ENCODE results near the gene LRATD1.

The LRATD1 gene

GRCh38 chr2:14632133-14632936 lies at the start of gene LRATD1:
TSS of gene LRATD1 (plus strand) at chr2:14632717. CDS start at chr2:14633980, 1,263 bp downstream.
- no peaks in the 10 kb centered on the region for H3K9me3 ChIP-seq (ENCODE audit: low read length)
- H3K9me2 ChIP-seq (ENCODE audit: low read depth, low read length), result no peaks in the 10 kb centered on the region
- no peaks in the 10 kb centered on the region for H4K20me1 ChIP-seq (ENCODE audit: insufficient read depth, low read length)
- H3K27ac ChIP-seq (ENCODE audit: low read depth, low read length, poor library complexity, severe bottlenecking), result no peak within 1 kb of the TSS
- H3K4me2 ChIP-seq (ENCODE audit: low read length), result no peak within 1 kb of the TSS
- H3K4me3 ChIP-seq (ENCODE audit: low read depth, low read length, poor library complexity, severe bottlenecking), result no peak within 1 kb of the TSS
- H3K79me2 ChIP-seq (ENCODE audit: insufficient read depth, low read length), result no peaks in the 10 kb centered on the region
- H3K9ac ChIP-seq (ENCODE audit: low read length), result no peak within 1 kb of the TSS
- no peak for TF ChIP-seq EZH2 (IDR thresholded peaks at IDR 0.05; ENCODE audit: borderline replicate concordance, low read length)
- no peak for TF ChIP-seq CTCF (IDR thresholded peaks at IDR 0.05; ENCODE audit: low read length)
- H3K4me1 ChIP-seq (ENCODE audit: insufficient read depth, low read length, severe bottlenecking), result no peaks in the 10 kb centered on the region
- H3K36me3 ChIP-seq (ENCODE audit: insufficient read depth, low read length), result no peaks in the 10 kb centered on the region
- no peak within 1 kb of the TSS for H2AFZ ChIP-seq (ENCODE audit: low read length)
- H3F3A ChIP-seq (ENCODE audit: insufficient read depth, low read length), result no peaks in the 10 kb centered on the region
- no peaks in the 10 kb centered on the region for H3K27me3 ChIP-seq (ENCODE audit: insufficient read depth, low read length)

DNA sequence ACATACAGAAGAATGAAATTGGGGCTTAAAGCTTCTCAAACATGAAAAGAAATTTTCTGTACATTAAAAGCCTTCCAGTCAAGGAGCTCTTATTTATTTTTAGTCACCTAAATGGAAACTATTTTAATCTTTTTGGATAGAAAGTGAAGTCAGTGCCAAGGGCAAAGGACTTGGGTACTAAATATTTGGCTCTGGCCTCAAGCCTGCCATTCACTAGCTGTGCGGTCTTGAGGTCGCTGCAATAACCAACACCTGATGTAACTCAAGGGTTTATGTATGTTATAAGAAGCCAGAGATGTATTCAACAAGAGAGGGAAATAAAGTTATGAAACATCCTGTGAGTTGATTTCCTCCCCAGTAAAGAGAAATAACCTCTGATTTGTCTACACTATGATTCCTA lies 49.5 kb upstream of the LRATD1 start:
- Histone ChIP-seq H3K79me2 (ENCODE audit: insufficient read depth, low read length) (no peaks in the 10 kb centered on the region), H3K9me2 (ENCODE audit: low read depth, low read length) (no peaks in the 10 kb centered on the region), H3K4me3 (ENCODE audit: low read depth, low read length, poor library complexity, severe bottlenecking) (no peak overlapping the region), H3K36me3 (ENCODE audit: insufficient read depth, low read length) (no peaks in the 10 kb centered on the region), H3K4me2 (ENCODE audit: low read length) (no peak overlapping the region), H3K9ac (ENCODE audit: low read length) (no peak overlapping the region), H3K9me3 (ENCODE audit: low read length) (no peaks in the 10 kb centered on the region), H3K27ac (ENCODE audit: low read depth, low read length, poor library complexity, severe bottlenecking) (no peak overlapping the region), H3K27me3 (ENCODE audit: insufficient read depth, low read length) (no peaks in the 10 kb centered on the region), H3F3A (ENCODE audit: insufficient read depth, low read length) (no peaks in the 10 kb centered on the region), H3K4me1 (ENCODE audit: insufficient read depth, low read length, severe bottlenecking) (no peaks in the 10 kb centered on the region), H2AFZ (ENCODE audit: low read length) (no peak overlapping the region), H4K20me1 (ENCODE audit: insufficient read depth, low read length) (no peaks in the 10 kb centered on the region)
- no peak for TF ChIP-seq CTCF (IDR thresholded peaks at IDR 0.05; ENCODE audit: low read length)
- TF ChIP-seq EZH2 (IDR thresholded peaks at IDR 0.05; ENCODE audit: borderline replicate concordance, low read length), result no peak

- Histone ChIP-seq H3K4me2 (ENCODE audit: low read length) (no peak overlapping the region), H3K4me1 (ENCODE audit: insufficient read depth, low read length, severe bottlenecking) (no peaks in the 10 kb centered on the region), H3K4me3 (ENCODE audit: low read depth, low read length, poor library complexity, severe bottlenecking) (no peak overlapping the region), H3K79me2 (ENCODE audit: insufficient read depth, low read length) (no peaks in the 10 kb centered on the region), H4K20me1 (ENCODE audit: insufficient read depth, low read length) (no peaks in the 10 kb centered on the region), H3K27me3 (ENCODE audit: insufficient read depth, low read length) (no peaks in the 10 kb centered on the region), H3K9me3 (ENCODE audit: low read length) (no peaks in the 10 kb centered on the region), H3K36me3 (ENCODE audit: insufficient read depth, low read length) (no peaks in the 10 kb centered on the region), H3K9me2 (ENCODE audit: low read depth, low read length) (no peaks in the 10 kb centered on the region), H2AFZ (ENCODE audit: low read length) (no peak overlapping the region), H3K27ac (ENCODE audit: low read depth, low read length, poor library complexity, severe bottlenecking) (no peak overlapping the region), H3K9ac (ENCODE audit: low read length) (no peak overlapping the region), H3F3A (ENCODE audit: insufficient read depth, low read length) (no peaks in the 10 kb centered on the region)
- TF ChIP-seq CTCF (IDR thresholded peaks at IDR 0.05; ENCODE audit: low read length) (no peak), EZH2 (IDR thresholded peaks at IDR 0.05; ENCODE audit: borderline replicate concordance, low read length) (no peak)
Measured at GRCh38 chr2:14583802-14584201, 48.7 kb upstream of the LRATD1 start.

Measured in OCI-LY1 (cell line).